ENCODE data around the gene SLC28A1. TPM values are rescaled to one million over a fixed set of nuclear protein-coding genes. Genes with fewer than 3 reads are reported as not detected.

The SLC28A1 gene
- under 1 TPM in 1 of 2 donors, not detected in 1; 0.12 TPM for total RNA-seq

- peaks cover 0 to 18% of the 10 kb centered on the region in 2 donors for H3K4me1 ChIP-seq
- no peaks in the 10 kb centered on the region for H3K36me3 ChIP-seq
- DNase-seq (ENCODE audit: low spot score): peak; percentile 63
- H3K9me3 ChIP-seq: no peaks in the 10 kb centered on the region
- TF ChIP-seq CTCF (IDR thresholded peaks at IDR 0.05): no peak
- no peaks in the 10 kb centered on the region for H3K27me3 ChIP-seq
- peak within 1 kb of the TSS; percentile 72 to 86 for H3K27ac ChIP-seq
- H3K4me3 ChIP-seq: no peak within 1 kb of the TSS
Measured at GRCh38 chr15:84883916-84884781, at the start of gene SLC28A1. SLC28A1 (plus strand) TSS chr15:84884662; CDS start chr15:84887761, 3,099 bp downstream.

- no peaks in the 10 kb centered on the region for H3K9me3 ChIP-seq
- no peak overlapping the region for H3K4me3 ChIP-seq
- no peak for TF ChIP-seq CTCF (IDR thresholded peaks at IDR 0.05)
- peaks cover 14% of the 10 kb centered on the region for H3K36me3 ChIP-seq
- H3K27me3 ChIP-seq: no peaks in the 10 kb centered on the region
- peak overlapping the region; percentile 89 to 93 for H3K27ac ChIP-seq
- peaks cover 0 to 85% of the 10 kb centered on the region in 2 donors for H3K4me1 ChIP-seq
- DNase-seq (ENCODE audit: low spot score): no peak
Measured at GRCh38 chr15:84834969-84835368, 49.5 kb upstream of the SLC28A1 start.

- Histone ChIP-seq H3K9me3 (no peaks in the 10 kb centered on the region), H3K4me3 (no peak overlapping the region), H3K4me1 (peaks cover 0 to 86% of the 10 kb centered on the region in 2 donors), H3K36me3 (peaks cover 17% of the 10 kb centered on the region), H3K27ac (peak overlapping the region; percentile 89 to 93), H3K27me3 (no peaks in the 10 kb centered on the region)
- no peak for DNase-seq (ENCODE audit: low spot score)
- TF ChIP-seq CTCF (IDR thresholded peaks at IDR 0.05): no peak
Measured at GRCh38 chr15:84835661-84836337, 48.7 kb upstream of the SLC28A1 start.

- no peaks in the 10 kb centered on the region for H3K9me3 ChIP-seq
- H3K4me3 ChIP-seq: no peak overlapping the region
- peaks cover 17% of the 10 kb centered on the region for H3K36me3 ChIP-seq
- H3K27ac ChIP-seq: peak overlapping the region; percentile 89 to 93
- no peak for DNase-seq (ENCODE audit: low spot score)
- H3K27me3 ChIP-seq: no peaks in the 10 kb centered on the region
- peaks cover 0 to 83% of the 10 kb centered on the region in 2 donors for H3K4me1 ChIP-seq
- TF ChIP-seq CTCF (IDR thresholded peaks at IDR 0.05): no peak
Measured at GRCh38 chr15:84836844-84837243, 47.6 kb upstream of the SLC28A1 start.

GRCh38 chr15:84839714-84840113 is 44.7 kb upstream of the SLC28A1 start:
- H3K9me3 ChIP-seq: no peaks in the 10 kb centered on the region
- no peaks in the 10 kb centered on the region for H3K27me3 ChIP-seq
- peaks cover 9% of the 10 kb centered on the region for H3K36me3 ChIP-seq
- peaks cover 0 to 65% of the 10 kb centered on the region in 2 donors for H3K4me1 ChIP-seq
- peak overlapping the region; percentile 89 to 93 for H3K27ac ChIP-seq
- H3K4me3 ChIP-seq: no peak overlapping the region
- TF ChIP-seq CTCF (IDR thresholded peaks at IDR 0.05): no peak
- no peak for DNase-seq (ENCODE audit: low spot score)
